OCI-LY7 (cell line): ENCODE results near the gene LZTR1.

Source experiments
- CTCF ChIP-seq: fragments of 200-600 bp; sonication (generic); conservative IDR thresholded peaks from 2 replicates; pipeline ENCODE4 v1.5.1; 2014; ENCODE audit warnings: mild to moderate bottlenecking, antibody characterized with exemption, low read length, moderate library complexity, mixed read lengths
- EZH2phosphoT487 ChIP-seq: fragments of 200-600 bp; sonication (generic); IDR thresholded peaks from 2 replicates; pipeline ENCODE4 v1.6.1; 2018; ENCODE audit warnings: low read depth, borderline replicate concordance, mild to moderate bottlenecking, mixed run types, antibody characterized with exemption, low read length, moderate library complexity, mixed read lengths

- TF ChIP-seq CTCF (no peak), EZH2phosphoT487 (no peak)
Measured at GRCh38 chr22:20980938-20981722, 967 bp upstream of the LZTR1 start.
